Peyer's patch (tissue), 4 donors: ENCODE results near the gene RBMS1. TPM values are rescaled to one million over a fixed set of nuclear protein-coding genes. Genes with fewer than 3 reads are reported as not detected.

Source experiments
- DNase-seq, 3 donors: peaks; one replicate each; pipeline ENCODE4 v3.0.0-alpha.2; 2017 to 2019
- H3K27ac ChIP-seq, 4 donors: fragments of 200-600 bp; sonication (generic); one replicate each; pipeline ENCODE4 v1.5.1; 2016 to 2019
- H3K27me3 ChIP-seq, 2 donors: fragments of 200-600 bp; sonication (generic); one replicate each; pipeline ENCODE4 v1.5.1; 2019
- H3K36me3 ChIP-seq, 3 donors: fragments of 200-600 bp; sonication (generic); one replicate each; pipeline ENCODE4 v1.5.1; 2016 to 2019
- H3K4me1 ChIP-seq, 4 donors: fragments of 200-600 bp; sonication (generic); one replicate each; pipeline ENCODE4 v1.5.1; 2016 to 2019
- H3K4me3 ChIP-seq, 4 donors: fragments of 200-600 bp; sonication (generic); 1 replicate in 3 of 4; 2 replicates in 1 of 4; pipeline ENCODE4 v1.5.1; 2016 to 2019; ENCODE audit warnings: mild to moderate bottlenecking in 1 of 4
- H3K9me3 ChIP-seq, 4 donors: fragments of 200-600 bp; sonication (generic); one replicate each; pipeline ENCODE4 v1.5.1; 2016 to 2019; ENCODE audit warnings: mild to moderate bottlenecking in 1 of 4
- CTCF ChIP-seq, 6 experiments: fragments of 450-650 bp in 4 of 6; fragments of 200-600 bp in 2 of 6; sonication (generic) in 1 of 6; IDR thresholded peaks; one replicate each; pipeline ENCODE4 v1.5.1; 2017 to 2019; ENCODE audit warnings: antibody characterized with exemption in 6 of 6, mild to moderate bottlenecking in 3 of 6, moderate library complexity in 1 of 6
- POLR2A ChIP-seq, 2 donors: fragments of 450-650 bp; IDR thresholded peaks; one replicate each; pipeline ENCODE4 v1.5.1; 2017; ENCODE audit warnings: antibody characterized with exemption in 2 of 2, mild to moderate bottlenecking in 2 of 2, moderate library complexity in 2 of 2
- total RNA-seq, 4 donors: library from RNA; depleted of rRNA; stranded (reverse); fragments of >200 nt; gene quantifications; one replicate each; pipeline ENCODE4 v1.1.0, GENCODE V29; 2016

Gene RBMS1
- total RNA-seq, 4 donors from 2014 or later, result 10.5 to 41.3 (median 18.5) TPM

- no peaks in the 10 kb centered on the region for H3K27me3 ChIP-seq
- H3K4me1 ChIP-seq, result no peaks in the 10 kb centered on the region
- peaks cover 0 to 31% (median 0%) of the 10 kb centered on the region in 3 donors for H3K36me3 ChIP-seq
- DNase-seq, result peak in 1 of 3 donors; percentile 60
- TF ChIP-seq CTCF (IDR thresholded peaks at IDR 0.05) (no peak), POLR2A (IDR thresholded peaks at IDR 0.05) (no peak)
- H3K27ac ChIP-seq, result no peak overlapping the region
- no peaks in the 10 kb centered on the region for H3K9me3 ChIP-seq
- no peak overlapping the region for H3K4me3 ChIP-seq
Measured at GRCh38 chr2:160278101-160278878, 215.3 kb downstream of the RBMS1 start.

GRCh38 chr2:160277151-160277550 is 216.5 kb downstream of the RBMS1 start:
- no peaks in the 10 kb centered on the region for H3K9me3 ChIP-seq
- peaks cover 0 to 31% (median 0%) of the 10 kb centered on the region in 3 donors for H3K36me3 ChIP-seq
- H3K4me1 ChIP-seq, result no peaks in the 10 kb centered on the region
- no peaks in the 10 kb centered on the region for H3K27me3 ChIP-seq
- H3K4me3 ChIP-seq, result no peak overlapping the region
- no peak overlapping the region for H3K27ac ChIP-seq
- no peak for TF ChIP-seq CTCF (IDR thresholded peaks at IDR 0.05)
- no peak for TF ChIP-seq POLR2A (IDR thresholded peaks at IDR 0.05)
- DNase-seq, result no peak

- DNase-seq, result no peak
- Histone ChIP-seq H3K27me3 (no peaks in the 10 kb centered on the region), H3K9me3 (no peaks in the 10 kb centered on the region), H3K4me3 (no peak overlapping the region), H3K4me1 (peaks cover 0 to 10% (median 0%) of the 10 kb centered on the region in 4 donors), H3K27ac (no peak overlapping the region), H3K36me3 (peaks cover 0 to 31% (median 0%) of the 10 kb centered on the region in 3 donors)
- TF ChIP-seq CTCF (IDR thresholded peaks at IDR 0.05) (no peak), POLR2A (IDR thresholded peaks at IDR 0.05) (no peak)
Measured at GRCh38 chr2:160275656-160276055, 218.0 kb downstream of the RBMS1 start.

- Histone ChIP-seq H3K4me1 (peaks cover 0 to 20% (median 0%) of the 10 kb centered on the region in 4 donors), H3K4me3 (peak overlapping the region in 2 of 4 donors; percentile 51 to 67), H3K27ac (peak overlapping the region; percentile 70 to 93 (median 81)), H3K27me3 (no peaks in the 10 kb centered on the region), H3K9me3 (no peaks in the 10 kb centered on the region), H3K36me3 (peaks cover 0 to 14% (median 0%) of the 10 kb centered on the region in 3 donors)
- no peak for DNase-seq
- no peak for TF ChIP-seq POLR2A (IDR thresholded peaks at IDR 0.05)
- no peak for TF ChIP-seq CTCF (IDR thresholded peaks at IDR 0.05)
Measured at GRCh38 chr2:160271171-160272086, 222.2 kb downstream of the RBMS1 start.

- H3K9me3 ChIP-seq, result no peaks in the 10 kb centered on the region
- peaks cover 0 to 20% (median 0%) of the 10 kb centered on the region in 4 donors for H3K4me1 ChIP-seq
- peak overlapping the region; percentile 70 to 93 (median 81) for H3K27ac ChIP-seq
- H3K27me3 ChIP-seq, result no peaks in the 10 kb centered on the region
- TF ChIP-seq POLR2A (IDR thresholded peaks at IDR 0.05) (no peak), CTCF (IDR thresholded peaks at IDR 0.05) (no peak)
- DNase-seq, result no peak
- H3K4me3 ChIP-seq, result peak overlapping the region; percentile 41 to 67 (median 49)
- peaks cover 0 to 11% (median 0%) of the 10 kb centered on the region in 3 donors for H3K36me3 ChIP-seq
Measured at GRCh38 chr2:160270571-160271113, 223.0 kb downstream of the RBMS1 start.
